Measurements from ENCODE around the gene LGALS8. TPM values are rescaled to one million over a fixed set of nuclear protein-coding genes. Genes with fewer than 3 reads are reported as not detected.
"Not testable (repeated sequence)": the region's sequence is repeated elsewhere in the genome, so short reads cannot be mapped to it uniquely, and the experiment has no call there.

The LGALS8 gene
- total RNA-seq, 1 donor from 2014 or later = 42.4 TPM

DNA sequence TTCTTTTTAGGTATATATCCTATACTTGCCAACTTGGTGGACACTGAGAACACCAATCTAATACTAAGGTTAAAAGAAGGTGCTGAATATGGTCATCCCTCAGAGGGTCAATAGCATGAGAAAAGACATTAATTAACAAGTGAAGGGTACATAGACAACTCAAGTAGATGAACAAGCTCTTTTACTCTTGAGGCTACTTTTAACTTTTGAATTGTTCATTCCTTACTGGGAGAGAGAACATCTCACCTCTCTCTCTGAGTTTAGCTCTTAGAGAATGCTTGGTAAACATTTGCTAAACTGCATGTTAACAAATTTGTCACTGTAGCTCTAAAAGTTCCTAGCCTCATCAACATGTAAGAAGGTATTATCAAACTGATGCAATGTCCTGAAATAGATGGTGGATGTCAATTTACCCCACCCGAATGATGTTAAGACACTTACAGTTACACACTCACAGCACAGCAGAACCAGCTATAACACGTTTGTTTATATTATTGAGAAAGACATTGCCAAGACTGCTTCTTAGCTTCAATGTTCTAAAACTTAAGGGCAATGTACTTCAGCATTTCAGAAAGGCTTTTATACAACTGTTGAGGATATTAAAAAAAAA, 44.6 kb downstream of the LGALS8 start:
- H3K4me3 Mint-ChIP-seq = no peak overlapping the region

DNA sequence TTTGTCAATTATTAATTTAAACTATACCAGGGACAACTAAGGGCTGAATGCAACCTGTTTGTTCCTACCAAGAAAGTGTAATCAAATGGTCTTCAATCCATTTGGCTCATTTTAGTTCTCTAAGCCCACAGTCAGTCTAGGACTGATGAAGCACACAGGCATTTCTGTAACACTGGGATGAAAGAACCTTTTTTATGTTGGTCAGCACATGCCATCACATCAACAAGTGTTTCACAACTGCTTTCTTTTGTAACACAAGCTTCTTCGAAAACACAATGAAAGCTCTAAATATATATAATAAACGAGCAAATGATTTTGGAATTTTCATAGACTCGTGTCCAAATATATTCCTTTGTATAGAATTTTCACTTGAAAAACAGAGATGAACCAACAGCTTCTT, 51.7 kb downstream of the LGALS8 start:
- Mint-ChIP-seq H3K27me3 (no peaks in the 10 kb centered on the region), H3K9me3 (no peaks in the 10 kb centered on the region), H3K36me3 (peaks cover 29% of the 10 kb centered on the region), H3K4me1 (ENCODE audit: unreplicated experiment) (no peaks in the 10 kb centered on the region), H3K4me3 (no peak overlapping the region), H3K27ac (no peak overlapping the region)
- TF ChIP-seq, protein P1, sequence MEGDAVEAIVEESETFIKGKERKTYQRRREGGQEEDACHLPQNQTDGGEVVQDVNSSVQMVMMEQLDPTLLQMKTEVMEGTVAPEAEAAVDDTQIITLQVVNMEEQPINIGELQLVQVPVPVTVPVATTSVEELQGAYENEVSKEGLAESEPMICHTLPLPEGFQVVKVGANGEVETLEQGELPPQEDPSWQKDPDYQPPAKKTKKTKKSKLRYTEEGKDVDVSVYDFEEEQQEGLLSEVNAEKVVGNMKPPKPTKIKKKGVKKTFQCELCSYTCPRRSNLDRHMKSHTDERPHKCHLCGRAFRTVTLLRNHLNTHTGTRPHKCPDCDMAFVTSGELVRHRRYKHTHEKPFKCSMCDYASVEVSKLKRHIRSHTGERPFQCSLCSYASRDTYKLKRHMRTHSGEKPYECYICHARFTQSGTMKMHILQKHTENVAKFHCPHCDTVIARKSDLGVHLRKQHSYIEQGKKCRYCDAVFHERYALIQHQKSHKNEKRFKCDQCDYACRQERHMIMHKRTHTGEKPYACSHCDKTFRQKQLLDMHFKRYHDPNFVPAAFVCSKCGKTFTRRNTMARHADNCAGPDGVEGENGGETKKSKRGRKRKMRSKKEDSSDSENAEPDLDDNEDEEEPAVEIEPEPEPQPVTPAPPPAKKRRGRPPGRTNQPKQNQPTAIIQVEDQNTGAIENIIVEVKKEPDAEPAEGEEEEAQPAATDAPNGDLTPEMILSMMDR (conservative IDR thresholded peaks at IDR 0.05) = no peak
- DNase-seq (ENCODE audit: extremely low spot score, unreplicated experiment) = no peak

More for the DNA sequence above, 44.6 kb downstream of the LGALS8 start:
- TF ChIP-seq, protein P1 (conservative IDR thresholded peaks at IDR 0.05) = no peak
- Mint-ChIP-seq H3K27me3 (no peaks in the 10 kb centered on the region), H3K9me3 (no peaks in the 10 kb centered on the region), H3K4me1 (ENCODE audit: unreplicated experiment) (no peaks in the 10 kb centered on the region), H3K36me3 (peaks cover 24% of the 10 kb centered on the region), H3K27ac (no peak overlapping the region)
- DNase-seq (ENCODE audit: extremely low spot score, unreplicated experiment) = no peak

DNA sequence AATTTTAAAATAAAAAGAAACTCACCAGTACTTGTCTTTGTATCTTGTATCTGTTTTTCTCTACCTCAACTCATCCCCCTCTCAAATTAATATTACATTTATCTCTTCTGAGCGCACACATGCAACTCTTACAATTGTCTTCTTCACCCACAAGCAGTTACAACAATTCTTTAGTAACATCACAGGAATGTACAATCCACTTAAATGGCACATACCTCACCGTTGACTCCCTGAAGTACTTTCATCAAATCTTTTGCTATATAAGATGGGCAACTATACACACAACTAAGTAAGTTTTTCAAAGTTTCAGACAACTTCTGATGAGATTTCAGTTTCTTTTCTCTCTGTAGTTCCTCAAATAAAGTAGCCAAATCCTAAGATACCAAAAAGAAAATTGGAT, 52.2 kb downstream of the LGALS8 start:
- peaks cover 30% of the 10 kb centered on the region for H3K36me3 Mint-ChIP-seq
- no peak overlapping the region for H3K4me3 Mint-ChIP-seq
- DNase-seq (ENCODE audit: extremely low spot score, unreplicated experiment) = no peak
- no peaks in the 10 kb centered on the region for H3K4me1 Mint-ChIP-seq (ENCODE audit: unreplicated experiment)
- H3K27me3 Mint-ChIP-seq = no peaks in the 10 kb centered on the region
- H3K27ac Mint-ChIP-seq = no peak overlapping the region
- no peaks in the 10 kb centered on the region for H3K9me3 Mint-ChIP-seq
- TF ChIP-seq, protein P1 (conservative IDR thresholded peaks at IDR 0.05) = no peak

DNA sequence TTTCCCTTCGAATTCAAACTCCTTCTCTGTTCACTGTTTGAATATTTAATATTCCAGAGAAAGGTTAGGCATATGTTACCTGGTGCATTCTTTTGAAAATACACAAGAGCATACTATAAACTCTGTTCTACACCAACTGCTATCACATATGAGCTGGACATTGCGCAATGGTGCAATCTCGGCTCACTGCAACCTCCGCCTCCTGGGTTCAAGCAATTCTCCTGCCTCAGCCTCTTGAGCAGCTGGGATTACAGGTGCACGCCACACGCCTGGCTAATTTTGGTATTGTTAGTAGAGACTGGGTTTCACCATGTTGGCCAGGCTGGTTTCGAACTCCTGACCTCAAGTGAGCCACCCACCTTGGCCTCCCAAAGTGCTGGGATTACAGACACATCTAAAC, 53.3 kb downstream of the LGALS8 start:
- not testable (repeated sequence) for H3K4me3 Mint-ChIP-seq; H3K9me3 Mint-ChIP-seq; H3K4me1 Mint-ChIP-seq (ENCODE audit: unreplicated experiment); H3K27me3 Mint-ChIP-seq; DNase-seq (ENCODE audit: extremely low spot score, unreplicated experiment); H3K27ac Mint-ChIP-seq
- H3K36me3 Mint-ChIP-seq = peaks cover 38% of the 10 kb centered on the region

- no peak overlapping the region for H3K27ac Mint-ChIP-seq
- no peaks in the 10 kb centered on the region for H3K9me3 Mint-ChIP-seq
- no peaks in the 10 kb centered on the region for H3K27me3 Mint-ChIP-seq
- TF ChIP-seq, protein P1 (conservative IDR thresholded peaks at IDR 0.05) = no peak
- H3K4me1 Mint-ChIP-seq (ENCODE audit: unreplicated experiment) = no peaks in the 10 kb centered on the region
- peaks cover 31% of the 10 kb centered on the region for H3K36me3 Mint-ChIP-seq
- no peak overlapping the region for H3K4me3 Mint-ChIP-seq
- DNase-seq (ENCODE audit: extremely low spot score, unreplicated experiment) = no peak
Measured at GRCh38 chr1:236578661-236579060, 54.9 kb downstream of the LGALS8 start.

- H3K36me3 Mint-ChIP-seq = peaks cover 28% of the 10 kb centered on the region
- not testable (repeated sequence) for H3K4me3 Mint-ChIP-seq; DNase-seq (ENCODE audit: extremely low spot score, unreplicated experiment)
Measured at GRCh38 chr1:236580404-236580803, 56.6 kb downstream of the LGALS8 start.

GRCh38 chr1:236581528-236581927, 57.7 kb downstream of the LGALS8 start:
- Mint-ChIP-seq H3K27me3 (no peaks in the 10 kb centered on the region), H3K36me3 (peaks cover 26% of the 10 kb centered on the region), H3K4me3 (no peak overlapping the region), H3K9me3 (no peaks in the 10 kb centered on the region), H3K27ac (no peak overlapping the region), H3K4me1 (ENCODE audit: unreplicated experiment) (no peaks in the 10 kb centered on the region)
- no peak for DNase-seq (ENCODE audit: extremely low spot score, unreplicated experiment)
- TF ChIP-seq, protein P1 (conservative IDR thresholded peaks at IDR 0.05) = no peak

More at GRCh38 chr1:236580404-236580803, 56.6 kb downstream of the LGALS8 start:
- H3K9me3 Mint-ChIP-seq; H3K27ac Mint-ChIP-seq; H3K4me1 Mint-ChIP-seq (ENCODE audit: unreplicated experiment); H3K27me3 Mint-ChIP-seq: not testable (repeated sequence)
